Osteoblast (primary cell): ENCODE data around the gene MOGAT3. TPM values are rescaled to one million over a fixed set of nuclear protein-coding genes. Genes with fewer than 3 reads are reported as not detected.

ENCODE experiments used
- DNase-seq: peaks from one replicate; pipeline ENCODE4 v3.0.0; 2011; ENCODE audit warnings: low spot score, mixed read lengths; ENCODE audit not compliant: insufficient read length; ENCODE audit errors: missing footprints
- H2AFZ ChIP-seq: 2 replicates; pipeline ENCODE4 v1.6.0; 2011; ENCODE audit warnings: mild to moderate bottlenecking, low read length
- H3K27ac ChIP-seq: 2 replicates; pipeline ENCODE4 v1.5.1; 2011; ENCODE audit warnings: mild to moderate bottlenecking, low read depth, low read length, moderate library complexity
- H3K27me3 ChIP-seq: 2 replicates; pipeline ENCODE4 v1.6.0; 2012; ENCODE audit warnings: mild to moderate bottlenecking, control low read depth, inconsistent platforms, low read length, moderate library complexity; ENCODE audit not compliant: insufficient read depth
- H3K36me3 ChIP-seq: 2 replicates; pipeline ENCODE4 v1.5.1; 2011; ENCODE audit warnings: mild to moderate bottlenecking, low read length, control low read depth, moderate library complexity; ENCODE audit not compliant: insufficient read depth
- H3K4me1 ChIP-seq: 2 replicates; pipeline ENCODE4 v1.5.1; 2011; ENCODE audit warnings: mild to moderate bottlenecking, low read length, control low read depth, moderate library complexity; ENCODE audit not compliant: insufficient read depth
- H3K4me2 ChIP-seq: 2 replicates; pipeline ENCODE4 v1.6.0; 2011; ENCODE audit warnings: mild to moderate bottlenecking, low read length; ENCODE audit not compliant: insufficient read depth
- H3K4me3 ChIP-seq: fragments of 200-600 bp; sonication (generic); 3 replicates; pipeline ENCODE4 v1.5.1; 2012; ENCODE audit warnings: mild to moderate bottlenecking, low read length, inconsistent platforms; ENCODE audit not compliant: insufficient read depth
- H3K79me2 ChIP-seq: 2 replicates; pipeline ENCODE4 v1.6.0; 2012; ENCODE audit warnings: mild to moderate bottlenecking, low read length, control low read depth, inconsistent platforms; ENCODE audit not compliant: insufficient read depth
- H3K9me3 ChIP-seq: 2 replicates; pipeline ENCODE4 v1.5.1; 2011; ENCODE audit warnings: low read depth, low read length, control low read depth
- H4K20me1 ChIP-seq: 2 replicates; pipeline ENCODE4 v1.6.0; 2012; ENCODE audit warnings: mild to moderate bottlenecking, low read length, control low read depth; ENCODE audit not compliant: insufficient read depth
- total RNA-seq: library from RNA; depleted of rRNA; stranded (reverse); fragments of >200 nt; gene quantifications from 2 replicates; pipeline ENCODE4 v1.2.3, GENCODE V29; 2012
- TF ChIP-seq, protein P1 (sequence below): IDR thresholded peaks from 2 replicates; pipeline ENCODE4 v1.5.1; 2011; ENCODE audit warnings: mild to moderate bottlenecking, low read depth, low read length, moderate library complexity; ENCODE audit errors: extremely low read depth

The MOGAT3 gene
- total RNA-seq, 1 donor = not detected

DNA sequence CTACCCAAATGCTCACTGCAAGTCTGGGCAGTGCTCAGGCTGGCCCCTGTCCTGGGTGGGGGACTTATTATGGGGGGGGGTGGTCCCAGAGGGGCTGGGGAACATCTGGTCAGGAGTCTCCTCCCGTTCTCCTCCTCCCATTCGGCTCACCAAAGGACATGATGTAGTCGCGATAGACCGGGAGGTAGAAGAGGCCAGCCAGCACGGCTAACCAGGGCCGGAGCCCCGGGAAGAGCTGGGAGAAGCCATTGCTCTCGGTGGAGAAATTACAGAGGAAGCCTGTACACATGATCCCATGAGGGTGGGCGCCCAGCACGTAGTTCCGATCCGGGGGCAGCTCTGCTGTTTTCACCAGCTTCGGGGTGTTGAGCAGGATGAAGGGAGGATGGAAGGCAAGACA lies 2.4 kb downstream of the MOGAT3 start:
- TF ChIP-seq, protein P1, sequence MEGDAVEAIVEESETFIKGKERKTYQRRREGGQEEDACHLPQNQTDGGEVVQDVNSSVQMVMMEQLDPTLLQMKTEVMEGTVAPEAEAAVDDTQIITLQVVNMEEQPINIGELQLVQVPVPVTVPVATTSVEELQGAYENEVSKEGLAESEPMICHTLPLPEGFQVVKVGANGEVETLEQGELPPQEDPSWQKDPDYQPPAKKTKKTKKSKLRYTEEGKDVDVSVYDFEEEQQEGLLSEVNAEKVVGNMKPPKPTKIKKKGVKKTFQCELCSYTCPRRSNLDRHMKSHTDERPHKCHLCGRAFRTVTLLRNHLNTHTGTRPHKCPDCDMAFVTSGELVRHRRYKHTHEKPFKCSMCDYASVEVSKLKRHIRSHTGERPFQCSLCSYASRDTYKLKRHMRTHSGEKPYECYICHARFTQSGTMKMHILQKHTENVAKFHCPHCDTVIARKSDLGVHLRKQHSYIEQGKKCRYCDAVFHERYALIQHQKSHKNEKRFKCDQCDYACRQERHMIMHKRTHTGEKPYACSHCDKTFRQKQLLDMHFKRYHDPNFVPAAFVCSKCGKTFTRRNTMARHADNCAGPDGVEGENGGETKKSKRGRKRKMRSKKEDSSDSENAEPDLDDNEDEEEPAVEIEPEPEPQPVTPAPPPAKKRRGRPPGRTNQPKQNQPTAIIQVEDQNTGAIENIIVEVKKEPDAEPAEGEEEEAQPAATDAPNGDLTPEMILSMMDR = no peak
- Histone ChIP-seq H3K4me1 (no peaks in the 10 kb centered on the region), H3K4me3 (no peak overlapping the region), H3K27me3 (peaks cover 36% of the 10 kb centered on the region), H3K79me2 (no peaks in the 10 kb centered on the region), H2AFZ (no peak overlapping the region), H3K4me2 (no peak overlapping the region), H3K27ac (no peak overlapping the region), H4K20me1 (no peaks in the 10 kb centered on the region), H3K36me3 (no peaks in the 10 kb centered on the region), H3K9me3 (no peaks in the 10 kb centered on the region)
- peak; percentile 88 for DNase-seq

DNA sequence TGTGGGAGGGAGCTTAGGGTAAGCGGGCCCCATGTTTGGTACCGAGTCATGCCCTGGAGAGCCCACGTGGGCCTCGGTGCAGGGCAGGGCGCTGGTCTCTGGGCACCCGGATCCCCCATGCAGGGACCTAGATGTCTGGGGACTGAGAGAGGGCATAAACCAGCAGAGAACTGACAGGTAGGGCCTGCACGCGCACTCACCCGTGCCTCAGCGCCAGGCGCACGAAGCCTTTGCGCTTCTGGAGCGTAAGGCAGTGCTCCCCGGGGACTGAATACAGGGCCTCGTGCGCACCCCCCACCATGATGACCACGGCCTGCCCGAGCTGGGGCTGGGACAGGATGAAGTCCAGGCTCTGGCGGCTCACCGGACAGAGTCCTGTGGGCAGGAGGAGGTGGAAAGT lies 2.8 kb downstream of the MOGAT3 start:
- Histone ChIP-seq H3K4me3 (no peak overlapping the region), H3K27me3 (peaks cover 31% of the 10 kb centered on the region), H3K4me1 (no peaks in the 10 kb centered on the region), H3K79me2 (no peaks in the 10 kb centered on the region), H3K9me3 (no peaks in the 10 kb centered on the region), H3K36me3 (no peaks in the 10 kb centered on the region), H3K4me2 (no peak overlapping the region), H4K20me1 (no peaks in the 10 kb centered on the region), H3K27ac (no peak overlapping the region), H2AFZ (no peak overlapping the region)
- peak; percentile 35 for DNase-seq
- TF ChIP-seq, protein P1 = no peak

DNA sequence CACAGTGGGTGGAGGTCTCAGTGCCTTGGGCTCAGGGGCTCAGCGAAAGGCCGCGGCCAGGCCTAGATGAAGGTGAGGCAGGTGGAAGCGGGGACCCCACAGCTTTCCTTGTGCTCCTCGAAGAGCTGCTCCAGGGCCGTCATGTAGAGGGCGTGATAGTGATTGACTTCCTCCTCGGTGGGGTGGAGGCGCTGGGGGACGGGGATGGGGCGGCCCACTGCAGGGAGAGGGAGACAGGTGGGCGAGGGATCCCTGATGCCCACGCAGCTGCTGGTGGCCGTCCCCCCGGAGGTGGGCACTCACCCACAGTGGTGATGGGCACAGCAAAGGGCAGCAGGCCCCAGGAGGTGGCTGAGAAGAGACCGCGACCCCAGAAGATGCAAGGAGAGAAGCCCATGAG lies 5.0 kb downstream of the MOGAT3 start:
- Histone ChIP-seq H3K4me1 (no peaks in the 10 kb centered on the region), H3K9me3 (no peaks in the 10 kb centered on the region), H3K36me3 (no peaks in the 10 kb centered on the region), H3K27ac (no peak overlapping the region), H2AFZ (no peak overlapping the region), H3K4me3 (no peak overlapping the region), H4K20me1 (no peaks in the 10 kb centered on the region), H3K27me3 (peaks cover 13% of the 10 kb centered on the region), H3K79me2 (no peaks in the 10 kb centered on the region), H3K4me2 (no peak overlapping the region)
- DNase-seq = peak; percentile 51
- TF ChIP-seq, protein P1 = no peak

DNA sequence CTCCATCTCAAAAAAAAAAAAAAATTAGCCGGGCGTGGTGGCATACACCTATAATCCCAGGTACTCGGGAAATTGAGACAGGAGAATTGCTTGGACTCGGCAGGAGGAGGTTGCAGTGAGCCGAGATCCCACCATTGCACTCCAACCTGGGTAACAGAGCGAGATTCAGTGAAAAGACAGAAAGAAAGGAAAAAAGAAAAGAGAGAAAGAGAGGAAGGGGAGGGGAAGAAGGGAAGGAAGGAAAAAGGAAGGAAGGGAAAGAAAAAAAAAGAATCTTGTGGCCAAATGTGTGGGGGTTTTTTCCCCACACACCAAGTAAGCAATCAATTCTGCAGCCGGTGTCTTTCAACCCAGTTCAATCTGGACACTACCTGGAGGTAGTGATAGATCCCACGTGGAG lies 11.7 kb downstream of the MOGAT3 start:
- DNase-seq = no peak
- Histone ChIP-seq H3K79me2 (no peaks in the 10 kb centered on the region), H3K36me3 (no peaks in the 10 kb centered on the region)

More for the DNA sequence above, 11.7 kb downstream of the MOGAT3 start:
- Histone ChIP-seq H3K4me1 (peaks cover 4% of the 10 kb centered on the region), H3K27me3 (peaks cover 4% of the 10 kb centered on the region), H3K27ac (no peak overlapping the region), H3K9me3 (no peaks in the 10 kb centered on the region), H3K4me3 (no peak overlapping the region), H2AFZ (no peak overlapping the region), H4K20me1 (no peaks in the 10 kb centered on the region), H3K4me2 (no peak overlapping the region)
- TF ChIP-seq, protein P1 = no peak
